ENCODE data around the gene EDC4. TPM values are rescaled to one million over a fixed set of nuclear protein-coding genes. Genes with fewer than 3 reads are reported as not detected.

The EDC4 gene
- total and polyA plus RNA-seq, 9 of the 15 experiments (the other 6 are each of a cell fraction or from before 2014, with no cell fraction given): 1.1 to 131 (median 74.0) TPM

DNA sequence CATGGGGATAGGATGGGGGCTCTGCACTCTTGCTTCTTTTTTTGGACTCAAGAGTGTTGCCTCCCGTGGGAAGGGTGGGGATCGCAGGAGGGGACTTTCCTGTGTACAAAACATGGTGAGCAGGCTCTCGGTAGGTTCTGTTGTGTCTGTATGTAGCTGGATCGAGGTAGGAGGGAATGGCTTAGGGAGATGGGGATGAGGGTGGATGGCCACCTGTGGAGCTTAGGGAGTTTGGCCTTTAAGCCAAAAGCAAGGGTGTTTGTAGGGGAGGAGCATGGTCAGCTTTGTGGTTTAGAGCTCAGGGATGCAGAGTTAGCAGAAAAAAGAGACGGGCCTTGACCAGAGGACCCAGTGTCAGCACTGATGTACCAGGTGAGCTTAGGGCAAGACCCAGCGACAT is 11.0 kb upstream of the EDC4 start:
- Histone ChIP-seq H3K9ac (ENCODE audit: insufficient read depth in 1 of 2, low read depth in 2 of 2, low read length in 2 of 2) (no peak overlapping the region; a peak in 1 of 4 replicates), H3K9me3 (replicated peaks; ENCODE audit: control insufficient read depth, insufficient read depth, low read depth, low read length) (no peaks in the 10 kb centered on the region), H3K4me2 (ENCODE audit: insufficient read depth, low read length) (no peak overlapping the region), H3K4me1 (replicated peaks in 1 of 2; ENCODE audit: control insufficient read depth in 2 of 2, insufficient read depth in 2 of 2, low read length in 2 of 2) (peaks cover 18 to 25% of the 10 kb centered on the region in 2 experiments), H3K27me3 (ENCODE audit: control insufficient read depth in 2 of 2, insufficient read depth in 2 of 2, low read length in 2 of 2) (no peaks in the 10 kb centered on the region), H3K27ac (ENCODE audit: extremely low read depth, low read depth, low read length) (no peak overlapping the region), H4K20me1 (replicated peaks; ENCODE audit: control insufficient read depth, insufficient read depth, low read length) (peaks cover 41% of the 10 kb centered on the region), H3K9me1 (ENCODE audit: control insufficient read depth, insufficient read depth, low read length) (peaks cover 6% of the 10 kb centered on the region), H3K4me3 (no peak overlapping the region), H2AFZ (ENCODE audit: low read depth, low read length) (no peak overlapping the region), H3K79me2 (ENCODE audit: control insufficient read depth, insufficient read depth, low read length) (peaks cover 80% of the 10 kb centered on the region), H3K36me3 (ENCODE audit: control insufficient read depth, insufficient read depth, low read length) (peaks cover 67% of the 10 kb centered on the region)
- ATAC-seq (no peak), DNase-seq (ENCODE audit: extremely low read depth in 1 of 4, low spot score in 3 of 4) (no peak), FAIRE-seq (no peak)
- intact Hi-C loops (cut with micrococcal nuclease): no loop called here
- in situ Hi-C loops (cut with MboI): no loop called here
- POLR2A ChIA-PET: interaction anchor here (0.5 to 1.5 kb wide), 4 partner anchors 10 to 189 kb away, joined by 3 to 5 read pairs (median 3); no protein-coding TSS in a partner anchor
- CTCF ChIA-PET (ENCODE audit: low intra/inter-chr PET ratio): no interaction called here
- 85% methylated on average over 6 of the region's 6 CpGs for WGBS (ENCODE audit: insufficient coverage, low coverage, missing lambda C conversion rate)
- BruUV-seq (replicated peaks): no TSS peak
- TF ChIP-seq CBX8 (IDR thresholded peaks at IDR 0.05; ENCODE audit: borderline replicate concordance, extremely low read depth, low read depth, low read length, poor library complexity, severe bottlenecking): no peak
- no peak for TF ChIP-seq ZNF436 (CRISPR knock-in tag; IDR thresholded peaks at IDR 0.05)
- TF ChIP-seq, protein P1, sequence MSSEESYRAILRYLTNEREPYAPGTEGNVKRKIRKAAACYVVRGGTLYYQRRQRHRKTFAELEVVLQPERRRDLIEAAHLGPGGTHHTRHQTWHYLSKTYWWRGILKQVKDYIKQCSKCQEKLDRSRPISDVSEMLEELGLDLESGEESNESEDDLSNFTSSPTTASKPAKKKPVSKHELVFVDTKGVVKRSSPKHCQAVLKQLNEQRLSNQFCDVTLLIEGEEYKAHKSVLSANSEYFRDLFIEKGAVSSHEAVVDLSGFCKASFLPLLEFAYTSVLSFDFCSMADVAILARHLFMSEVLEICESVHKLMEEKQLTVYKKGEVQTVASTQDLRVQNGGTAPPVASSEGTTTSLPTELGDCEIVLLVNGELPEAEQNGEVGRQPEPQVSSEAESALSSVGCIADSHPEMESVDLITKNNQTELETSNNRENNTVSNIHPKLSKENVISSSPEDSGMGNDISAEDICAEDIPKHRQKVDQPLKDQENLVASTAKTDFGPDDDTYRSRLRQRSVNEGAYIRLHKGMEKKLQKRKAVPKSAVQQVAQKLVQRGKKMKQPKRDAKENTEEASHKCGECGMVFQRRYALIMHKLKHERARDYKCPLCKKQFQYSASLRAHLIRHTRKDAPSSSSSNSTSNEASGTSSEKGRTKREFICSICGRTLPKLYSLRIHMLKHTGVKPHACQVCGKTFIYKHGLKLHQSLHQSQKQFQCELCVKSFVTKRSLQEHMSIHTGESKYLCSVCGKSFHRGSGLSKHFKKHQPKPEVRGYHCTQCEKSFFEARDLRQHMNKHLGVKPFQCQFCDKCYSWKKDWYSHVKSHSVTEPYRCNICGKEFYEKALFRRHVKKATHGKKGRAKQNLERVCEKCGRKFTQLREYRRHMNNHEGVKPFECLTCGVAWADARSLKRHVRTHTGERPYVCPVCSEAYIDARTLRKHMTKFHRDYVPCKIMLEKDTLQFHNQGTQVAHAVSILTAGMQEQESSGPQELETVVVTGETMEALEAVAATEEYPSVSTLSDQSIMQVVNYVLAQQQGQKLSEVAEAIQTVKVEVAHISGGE (CRISPR knock-in tag; IDR thresholded peaks at IDR 0.05): no peak
- TF ChIP-seq ZBTB17 (CRISPR knock-in tag; IDR thresholded peaks at IDR 0.05): no peak
- no peak for TF ChIP-seq ZNF699 (CRISPR knock-in tag; IDR thresholded peaks at IDR 0.05; ENCODE audit: insufficient replicate concordance)
- no peak for TF ChIP-seq TEAD1 (CRISPR knock-in tag; IDR thresholded peaks at IDR 0.05)
- TF ChIP-seq CBX5 (IDR thresholded peaks at IDR 0.05; ENCODE audit: borderline replicate concordance, low read depth): no peak
- no peak for TF ChIP-seq LEF1 (IDR thresholded peaks at IDR 0.05)
- no peak for TF ChIP-seq HSF4 (CRISPR knock-in tag; IDR thresholded peaks at IDR 0.05; ENCODE audit: borderline replicate concordance)
- no peak for TF ChIP-seq ELF4 (CRISPR knock-in tag; IDR thresholded peaks at IDR 0.05)
- TF ChIP-seq SRSF1 (IDR thresholded peaks at IDR 0.05; ENCODE audit: low read depth, low read length): no peak
- TF ChIP-seq, protein P2, sequence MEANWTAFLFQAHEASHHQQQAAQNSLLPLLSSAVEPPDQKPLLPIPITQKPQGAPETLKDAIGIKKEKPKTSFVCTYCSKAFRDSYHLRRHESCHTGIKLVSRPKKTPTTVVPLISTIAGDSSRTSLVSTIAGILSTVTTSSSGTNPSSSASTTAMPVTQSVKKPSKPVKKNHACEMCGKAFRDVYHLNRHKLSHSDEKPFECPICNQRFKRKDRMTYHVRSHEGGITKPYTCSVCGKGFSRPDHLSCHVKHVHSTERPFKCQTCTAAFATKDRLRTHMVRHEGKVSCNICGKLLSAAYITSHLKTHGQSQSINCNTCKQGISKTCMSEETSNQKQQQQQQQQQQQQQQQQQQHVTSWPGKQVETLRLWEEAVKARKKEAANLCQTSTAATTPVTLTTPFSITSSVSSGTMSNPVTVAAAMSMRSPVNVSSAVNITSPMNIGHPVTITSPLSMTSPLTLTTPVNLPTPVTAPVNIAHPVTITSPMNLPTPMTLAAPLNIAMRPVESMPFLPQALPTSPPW (CRISPR knock-in tag; IDR thresholded peaks at IDR 0.05): no peak
- no peak for TF ChIP-seq TGIF2 (CRISPR knock-in tag; IDR thresholded peaks at IDR 0.05)
- no peak for TF ChIP-seq ZNF431 (CRISPR knock-in tag; IDR thresholded peaks at IDR 0.05)
- TF ChIP-seq, protein P3, sequence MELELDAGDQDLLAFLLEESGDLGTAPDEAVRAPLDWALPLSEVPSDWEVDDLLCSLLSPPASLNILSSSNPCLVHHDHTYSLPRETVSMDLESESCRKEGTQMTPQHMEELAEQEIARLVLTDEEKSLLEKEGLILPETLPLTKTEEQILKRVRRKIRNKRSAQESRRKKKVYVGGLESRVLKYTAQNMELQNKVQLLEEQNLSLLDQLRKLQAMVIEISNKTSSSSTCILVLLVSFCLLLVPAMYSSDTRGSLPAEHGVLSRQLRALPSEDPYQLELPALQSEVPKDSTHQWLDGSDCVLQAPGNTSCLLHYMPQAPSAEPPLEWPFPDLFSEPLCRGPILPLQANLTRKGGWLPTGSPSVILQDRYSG (tag; conservative IDR thresholded peaks at IDR 0.05; ENCODE audit: low read depth): no peak
- no peak for TF ChIP-seq KLF10 (CRISPR knock-in tag; IDR thresholded peaks at IDR 0.05)
- no peak for TF ChIP-seq ZNF778 (CRISPR knock-in tag; IDR thresholded peaks at IDR 0.05)
